HG02885 (cell line): Measurements from ENCODE around the gene SMAD4.
"Not testable (repeated sequence)": the region's sequence is repeated elsewhere in the genome, so short reads cannot be mapped to it uniquely, and the experiment has no call there.

Experiments used
- ATAC-seq: cut with Tn5 transposase; IDR thresholded peaks from one replicate; pipeline ENCODE4 v1.9.1; 2021; ENCODE audit warnings: mild to moderate bottlenecking; ENCODE audit not compliant: unreplicated experiment, poor library complexity

The SMAD4 gene

DNA sequence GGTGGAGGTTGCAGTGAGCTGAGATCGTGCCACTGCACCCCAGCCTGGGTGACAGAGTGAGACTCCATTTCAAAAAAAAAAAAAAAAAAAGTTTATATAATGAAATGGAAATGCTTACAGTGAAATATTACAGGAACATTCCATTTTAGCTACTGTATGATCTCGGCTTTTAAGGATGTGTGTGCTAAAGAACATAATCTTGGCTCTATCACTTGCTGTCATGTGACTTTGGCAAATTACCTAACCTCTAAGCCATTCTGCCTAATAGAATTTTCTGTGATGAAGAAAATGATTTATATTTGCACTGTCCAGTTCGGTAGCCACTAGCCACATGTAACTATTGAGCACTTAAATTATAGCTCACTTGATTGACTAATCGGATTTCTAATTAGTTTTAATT lies 36.3 kb downstream of the SMAD4 start:
- no peak for ATAC-seq

DNA sequence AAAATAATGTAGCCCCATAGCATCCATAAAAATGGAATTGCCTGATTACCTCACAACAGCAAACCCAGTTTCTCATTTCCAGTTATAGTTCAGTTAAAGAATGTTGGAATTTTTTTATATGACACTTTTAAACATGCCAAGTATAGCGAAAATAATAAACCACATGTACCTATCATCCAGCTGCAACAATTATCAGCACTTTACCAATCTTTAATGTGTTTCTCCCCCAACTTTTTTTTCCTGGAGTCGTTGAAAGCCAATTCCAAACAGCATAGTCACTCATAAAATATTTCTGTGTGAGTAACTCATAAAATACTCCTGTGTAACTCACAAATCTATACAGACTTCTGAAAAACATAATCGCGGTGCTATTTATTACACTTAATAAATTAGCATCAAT lies 38.1 kb downstream of the SMAD4 start:
- no peak for ATAC-seq

- no peak for ATAC-seq
Measured at GRCh38 chr18:51069885-51070284, 39.9 kb downstream of the SMAD4 start.

DNA sequence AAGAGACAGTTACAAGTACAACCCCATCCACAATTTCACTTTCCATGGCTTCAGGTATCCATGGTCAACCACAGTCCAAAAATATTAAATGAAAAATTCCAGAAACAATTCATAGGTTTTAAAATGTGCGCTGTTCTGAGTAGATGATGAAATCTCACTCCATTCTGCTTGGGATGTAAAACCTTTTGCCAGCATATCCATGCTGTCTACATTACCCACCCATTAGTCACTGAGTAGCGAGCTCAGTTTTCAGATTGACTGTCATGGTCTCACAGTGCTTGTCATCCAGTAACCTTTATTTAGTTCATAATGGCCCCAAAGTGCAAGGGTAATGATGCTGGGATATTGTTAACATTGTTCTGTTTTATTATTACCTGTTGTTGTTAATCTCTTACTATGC lies 40.5 kb downstream of the SMAD4 start:
- ATAC-seq, result no peak

GRCh38 chr18:51072586-51073313 lies 42.7 kb downstream of the SMAD4 start:
- ATAC-seq, result no peak

DNA sequence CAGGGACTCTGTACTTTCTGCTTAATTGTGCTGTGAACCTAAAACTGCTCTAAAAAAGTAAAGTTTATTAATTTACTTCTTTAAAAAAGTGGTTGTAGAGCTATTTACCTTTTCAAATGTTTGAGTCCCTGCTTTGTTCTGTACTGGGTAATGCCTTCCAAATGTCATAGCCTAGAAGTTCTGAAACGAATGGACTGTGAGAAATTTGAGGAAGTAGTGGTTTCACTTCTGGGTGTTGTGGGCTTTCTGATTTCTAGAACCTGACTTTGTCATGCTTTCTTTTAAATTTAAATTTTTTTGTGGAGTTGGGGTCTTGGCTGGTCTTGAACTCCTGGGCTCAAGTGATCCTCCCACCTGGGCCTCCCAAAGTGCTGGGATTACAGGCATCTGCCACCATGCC lies 44.6 kb downstream of the SMAD4 start:
- ATAC-seq, result peak; percentile 76

- ATAC-seq, result no peak
Measured at GRCh38 chr18:51076503-51076902, 46.5 kb downstream of the SMAD4 start.

DNA sequence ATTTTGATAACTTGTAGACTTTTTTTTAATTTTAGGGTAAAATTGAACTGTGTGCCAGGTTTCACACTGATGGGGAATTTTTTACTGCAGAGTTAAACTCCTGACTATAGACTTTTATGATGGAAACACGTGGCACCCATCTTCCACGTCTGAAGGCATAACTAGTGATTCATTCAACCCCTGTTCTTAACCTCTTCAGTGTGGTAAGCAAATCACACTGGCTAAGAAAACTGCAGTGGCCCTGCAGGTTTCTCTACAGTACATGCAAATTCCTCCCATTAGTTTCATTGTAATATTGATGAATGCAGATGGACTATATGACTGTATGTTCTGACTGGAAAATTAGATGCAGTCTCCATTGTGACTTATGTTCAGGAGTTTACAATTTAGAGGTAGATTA lies 47.2 kb downstream of the SMAD4 start:
- peak; percentile 85 for ATAC-seq

DNA sequence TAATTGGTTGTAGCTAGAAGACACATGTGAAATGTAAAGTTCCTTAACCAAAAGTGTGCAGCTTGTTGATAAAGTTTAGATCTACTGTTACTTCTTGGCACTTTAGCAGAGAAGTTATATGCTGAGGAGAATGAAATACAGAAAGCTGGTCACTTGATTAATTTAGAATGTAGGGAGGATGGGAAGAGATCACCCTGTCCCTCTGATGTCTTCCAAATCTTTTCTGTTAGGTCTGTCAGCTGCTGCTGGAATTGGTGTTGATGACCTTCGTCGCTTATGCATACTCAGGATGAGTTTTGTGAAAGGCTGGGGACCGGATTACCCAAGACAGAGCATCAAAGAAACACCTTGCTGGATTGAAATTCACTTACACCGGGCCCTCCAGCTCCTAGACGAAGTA lies 48.0 kb downstream of the SMAD4 start:
- no peak for ATAC-seq

- peak; percentile 90 for ATAC-seq
Measured at GRCh38 chr18:51082571-51083267, 52.7 kb downstream of the SMAD4 start.

DNA sequence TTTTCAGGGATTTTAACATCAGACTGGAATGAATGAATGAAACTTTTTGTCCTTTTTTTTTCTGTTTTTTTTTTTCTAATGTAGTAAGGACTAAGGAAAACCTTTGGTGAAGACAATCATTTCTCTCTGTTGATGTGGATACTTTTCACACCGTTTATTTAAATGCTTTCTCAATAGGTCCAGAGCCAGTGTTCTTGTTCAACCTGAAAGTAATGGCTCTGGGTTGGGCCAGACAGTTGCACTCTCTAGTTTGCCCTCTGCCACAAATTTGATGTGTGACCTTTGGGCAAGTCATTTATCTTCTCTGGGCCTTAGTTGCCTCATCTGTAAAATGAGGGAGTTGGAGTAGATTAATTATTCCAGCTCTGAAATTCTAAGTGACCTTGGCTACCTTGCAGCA lies 53.4 kb downstream of the SMAD4 start:
- ATAC-seq, result no peak

DNA sequence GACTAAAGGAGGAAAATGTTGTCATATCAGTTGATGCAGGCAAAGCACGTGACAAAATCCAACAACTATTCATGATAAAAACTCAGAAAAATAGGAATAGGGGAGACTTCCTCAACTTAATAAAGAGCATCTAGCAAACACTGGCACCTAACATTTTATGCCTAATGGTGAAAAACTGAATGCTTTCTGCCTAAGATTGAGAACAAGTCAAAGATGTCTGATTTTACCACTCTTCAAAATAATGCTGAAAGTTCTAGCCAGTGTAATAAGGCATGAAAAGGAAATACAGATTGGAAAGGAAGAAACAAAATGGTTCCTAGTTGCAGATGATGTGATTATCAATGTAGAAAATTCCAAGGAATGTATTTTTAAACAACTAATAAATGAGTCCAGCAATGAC lies 58.4 kb downstream of the SMAD4 start:
- no peak for ATAC-seq

DNA sequence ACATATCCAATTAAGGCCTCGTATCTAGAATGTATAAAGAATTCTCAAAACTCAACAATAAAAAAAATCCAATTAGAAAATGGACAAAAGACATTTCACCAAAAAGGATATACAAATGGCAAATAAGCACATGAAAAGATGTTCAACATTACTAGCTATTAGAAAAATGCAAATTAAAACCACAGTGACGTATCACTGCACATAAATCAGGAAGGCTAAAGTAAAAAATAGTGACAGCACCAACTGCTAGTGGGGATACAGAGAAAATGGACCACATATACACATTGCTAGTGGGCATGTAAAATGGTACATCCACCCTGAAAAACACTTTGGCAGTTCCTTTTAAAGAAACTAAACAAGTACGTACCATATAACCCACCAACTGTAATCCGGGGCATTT lies 59.7 kb downstream of the SMAD4 start:
- no peak for ATAC-seq

DNA sequence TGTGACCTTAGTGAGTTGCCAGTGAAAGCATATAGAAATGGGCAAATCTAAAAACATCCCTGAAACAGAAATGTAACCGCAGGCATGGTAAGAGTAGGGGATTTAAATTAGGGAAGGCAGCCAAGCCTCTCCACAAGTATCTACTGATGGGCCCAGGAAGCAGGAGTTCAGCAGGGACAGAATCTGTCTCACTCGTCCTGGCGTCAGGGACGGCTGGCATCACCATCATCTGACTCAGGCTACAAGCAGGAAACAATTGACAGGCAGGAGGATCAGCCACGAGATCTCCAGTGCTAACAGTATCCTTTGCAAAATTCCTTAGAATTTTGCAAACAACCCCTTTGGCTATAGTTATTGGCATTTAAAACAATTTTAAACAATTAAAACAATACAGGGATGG lies 61.3 kb downstream of the SMAD4 start:
- no peak for ATAC-seq

DNA sequence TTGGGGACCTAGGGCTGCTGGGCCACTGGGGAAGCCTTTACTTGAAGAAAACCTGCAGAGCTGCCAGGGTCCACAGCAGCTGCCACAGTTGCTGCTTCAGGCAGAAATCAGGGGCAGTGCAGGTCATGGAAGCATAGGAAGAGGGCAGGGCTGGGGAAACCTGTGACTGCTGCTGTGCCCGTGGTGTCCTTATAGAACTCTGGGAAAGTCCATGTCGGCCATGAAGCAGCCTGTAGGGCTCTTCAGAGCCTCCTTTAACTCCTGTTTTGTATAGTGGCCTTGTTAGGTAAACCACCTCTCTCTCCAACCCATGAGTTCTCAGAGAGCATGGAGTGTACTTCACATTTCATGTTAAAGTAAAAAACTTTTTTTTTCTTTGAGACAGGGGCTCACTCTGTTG lies 62.1 kb downstream of the SMAD4 start:
- ATAC-seq, result no peak

DNA sequence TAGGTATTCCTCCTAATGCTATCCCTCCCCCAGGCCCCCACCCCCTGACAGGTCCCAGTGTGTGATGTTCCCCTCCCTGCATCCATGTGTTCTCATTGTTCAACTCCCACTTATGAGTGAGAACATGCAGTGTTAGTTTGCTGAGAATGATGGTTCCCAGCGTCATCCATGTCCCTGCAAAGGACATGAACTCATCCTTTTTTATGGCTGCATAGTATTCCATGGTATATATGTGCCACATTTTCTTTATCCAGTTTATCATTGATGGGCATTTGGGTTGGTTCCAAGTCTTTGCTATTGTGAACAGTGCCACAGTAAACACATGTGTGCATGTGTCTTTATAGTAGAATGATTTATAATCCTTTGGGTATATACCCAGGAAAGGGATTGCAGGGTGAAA lies 63.0 kb downstream of the SMAD4 start:
- ATAC-seq, result not testable (repeated sequence)

GRCh38 chr18:51097021-51097822 lies 67.2 kb downstream of the SMAD4 start:
- ATAC-seq, result no peak

- ATAC-seq, result no peak
Measured at GRCh38 chr18:51098082-51098481, 68.1 kb downstream of the SMAD4 start.

- ATAC-seq, result no peak
Measured at GRCh38 chr18:51098513-51098912, 68.5 kb downstream of the SMAD4 start.

GRCh38 chr18:51100385-51101120 lies 70.5 kb downstream of the SMAD4 start:
- ATAC-seq, result no peak

- peak; percentile 58 for ATAC-seq
Measured at GRCh38 chr18:51107082-51107481, 77.1 kb downstream of the SMAD4 start.
